Esophagus squamous epithelium (tissue), 5 donors: ENCODE results near the gene PLEKHA3. TPM values are rescaled to one million over a fixed set of nuclear protein-coding genes. Genes with fewer than 3 reads are reported as not detected.

Source experiments
- DNase-seq: peaks from one replicate; lab custom pipeline; 2025; lab: John Stamatoyannopoulos, UW
- H3K27ac ChIP-seq, 4 donors: fragments of 200-600 bp; sonication (generic); one replicate each; pipeline ENCODE4 v1.5.1; 2016 to 2019; ENCODE audit warnings: mild to moderate bottlenecking in 1 of 4
- H3K27me3 ChIP-seq, 4 donors: fragments of 200-600 bp; sonication (generic); 1 replicate in 3 of 4; 2 replicates in 1 of 4; pipeline versions ENCODE4 v1.5.1 to v1.6.0; 2017 to 2021; ENCODE audit warnings: antibody characterized with exemption in 1 of 4
- H3K36me3 ChIP-seq, 3 donors: fragments of 200-600 bp; sonication (generic); one replicate each; pipeline ENCODE4 v1.5.1; 2016 to 2019
- H3K4me1 ChIP-seq, 3 donors: fragments of 200-600 bp; sonication (generic); one replicate each; pipeline ENCODE4 v1.5.1; 2017 to 2019
- H3K4me3 ChIP-seq, 4 donors: fragments of 200-600 bp; sonication (generic); 1 replicate in 3 of 4; 2 replicates in 1 of 4; pipeline ENCODE4 v1.5.1; 2016 to 2019; ENCODE audit warnings: mild to moderate bottlenecking in 2 of 4, moderate library complexity in 1 of 4
- H3K9me3 ChIP-seq, 3 donors: fragments of 200-600 bp; sonication (generic); one replicate each; pipeline ENCODE4 v1.5.1; 2016 to 2019
- CTCF ChIP-seq, 6 experiments: fragments of 450-650 bp in 4 of 6; fragments of 200-600 bp in 2 of 6; sonication (generic) in 2 of 6; IDR thresholded peaks; one replicate each; pipeline ENCODE4 v1.5.1; 2016 to 2019; ENCODE audit warnings: antibody characterized with exemption in 6 of 6, mild to moderate bottlenecking in 4 of 6, moderate library complexity in 4 of 6
- POLR2A ChIP-seq, 4 donors: fragments of 450-650 bp; IDR thresholded peaks; one replicate each; pipeline ENCODE4 v1.6.1; 2017; ENCODE audit warnings: antibody characterized with exemption in 4 of 4, mild to moderate bottlenecking in 4 of 4, moderate library complexity in 3 of 4
- WGBS, 2 donors: methylation state at CpG; one replicate each; pipeline ENCODE4 v1.1.5; 2018; 5-methylcytosine and 5-hydroxymethylcytosine counted together
- intact Hi-C: fragments of 100-400 bp; cut with DNase I; formaldehyde crosslinking; loops from one replicate; pipeline ENCODE4 v1.15.0; 2022
- total RNA-seq, 4 donors: library from RNA; depleted of rRNA; stranded (reverse); fragments of >200 nt; gene quantifications; one replicate each; pipeline ENCODE4 v1.1.0, GENCODE V29; 2016
- donor health status: DM: yes; HTN: yes; CAD: no.

Gene PLEKHA3
- total RNA-seq, 4 donors from 2014 or later: 3.2 to 12.2 (median 7.2) TPM

GRCh38 chr2:178499640-178500039, 19.4 kb downstream of the PLEKHA3 start:
- Histone ChIP-seq H3K4me1 (no peaks in the 10 kb centered on the region), H3K4me3 (no peak overlapping the region), H3K27ac (no peak overlapping the region), H3K36me3 (peaks cover 7 to 100% (median 11%) of the 10 kb centered on the region in 3 donors), H3K27me3 (no peaks in the 10 kb centered on the region), H3K9me3 (no peaks in the 10 kb centered on the region)
- 92 to 96% methylated on average over 3 of the region's 3 CpGs for WGBS, 2 donors
- DNase-seq: no peak
- TF ChIP-seq POLR2A (IDR thresholded peaks at IDR 0.05): no peak
- no peak for TF ChIP-seq CTCF (IDR thresholded peaks at IDR 0.05)
- intact Hi-C loops: no loop called here

- H3K9me3 ChIP-seq: no peaks in the 10 kb centered on the region
- 50 to 98% methylated on average over 4 of the region's 4 CpGs for WGBS, 2 donors
- H3K27me3 ChIP-seq: no peaks in the 10 kb centered on the region
- DNase-seq: no peak
- H3K4me1 ChIP-seq: no peaks in the 10 kb centered on the region
- H3K27ac ChIP-seq: no peak overlapping the region
- H3K4me3 ChIP-seq: no peak overlapping the region
- intact Hi-C loops: no loop called here
- peaks cover 4 to 95% (median 11%) of the 10 kb centered on the region in 3 donors for H3K36me3 ChIP-seq
- TF ChIP-seq POLR2A (IDR thresholded peaks at IDR 0.05) (no peak), CTCF (IDR thresholded peaks at IDR 0.05) (no peak)
Measured at GRCh38 chr2:178502751-178503150, 22.5 kb downstream of the PLEKHA3 start.

GRCh38 chr2:178506101-178506500, 25.8 kb downstream of the PLEKHA3 start:
- H3K4me3 ChIP-seq: no peak overlapping the region
- WGBS, 2 donors: 74 to 91% methylated on average over 1 of the region's 1 CpG
- H3K27ac ChIP-seq: no peak overlapping the region
- intact Hi-C loops: no loop called here
- TF ChIP-seq POLR2A (IDR thresholded peaks at IDR 0.05) (no peak), CTCF (IDR thresholded peaks at IDR 0.05) (no peak)
- peaks cover 4 to 80% (median 5%) of the 10 kb centered on the region in 3 donors for H3K36me3 ChIP-seq
- no peaks in the 10 kb centered on the region for H3K4me1 ChIP-seq
- no peaks in the 10 kb centered on the region for H3K9me3 ChIP-seq
- no peak for DNase-seq
- H3K27me3 ChIP-seq: no peaks in the 10 kb centered on the region

- DNase-seq: no peak
- no peak overlapping the region for H3K27ac ChIP-seq
- H3K9me3 ChIP-seq: no peaks in the 10 kb centered on the region
- intact Hi-C loops: no loop called here
- no peaks in the 10 kb centered on the region for H3K27me3 ChIP-seq
- H3K36me3 ChIP-seq: peaks cover 4 to 80% (median 5%) of the 10 kb centered on the region in 3 donors
- TF ChIP-seq CTCF (IDR thresholded peaks at IDR 0.05): no peak
- no peaks in the 10 kb centered on the region for H3K4me1 ChIP-seq
- no peak overlapping the region for H3K4me3 ChIP-seq
- WGBS, 2 donors: 93 to 98% methylated on average over 2 of the region's 2 CpGs
Measured at GRCh38 chr2:178506524-178506923, 26.3 kb downstream of the PLEKHA3 start.

- H3K4me1 ChIP-seq: no peaks in the 10 kb centered on the region
- no peak overlapping the region for H3K27ac ChIP-seq
- no peak overlapping the region for H3K4me3 ChIP-seq
- 83 to 89% methylated on average over 1 of the region's 1 CpG for WGBS, 2 donors
- DNase-seq: no peak
- peaks cover 4 to 80% (median 5%) of the 10 kb centered on the region in 3 donors for H3K36me3 ChIP-seq
- TF ChIP-seq POLR2A (IDR thresholded peaks at IDR 0.05) (no peak), CTCF (IDR thresholded peaks at IDR 0.05) (no peak)
- intact Hi-C loops: no loop called here
- H3K27me3 ChIP-seq: no peaks in the 10 kb centered on the region
- H3K9me3 ChIP-seq: no peaks in the 10 kb centered on the region
Measured at GRCh38 chr2:178506949-178507348, 26.7 kb downstream of the PLEKHA3 start.
